Progenitor cell of endocrine pancreas (in vitro differentiated cells): ENCODE data around the gene TOR2A. TPM values are rescaled to one million over a fixed set of nuclear protein-coding genes. Genes with fewer than 3 reads are reported as not detected.

Source experiments
- DNase-seq: peaks from one replicate; pipeline ENCODE4 v3.0.0; 2021; ENCODE audit warnings: low spot score; ENCODE audit not compliant: unreplicated experiment
- H3K27ac Mint-ChIP-seq: 2 replicates; pipeline ENCODE4 v1.8.0; 2021; ENCODE audit warnings: mild to moderate bottlenecking, moderate library complexity, mixed read lengths
- H3K27me3 Mint-ChIP-seq: 2 replicates; pipeline ENCODE4 v1.8.0; 2021; ENCODE audit warnings: mixed read lengths
- H3K36me3 Mint-ChIP-seq: 2 replicates; pipeline ENCODE4 v1.8.0; 2022; ENCODE audit warnings: mixed read lengths; ENCODE audit not compliant: insufficient read depth
- H3K4me1 Mint-ChIP-seq: 2 replicates; pipeline ENCODE4 v1.8.0; 2021; ENCODE audit warnings: low read depth, mixed read lengths
- H3K4me3 Mint-ChIP-seq: 2 replicates; pipeline ENCODE4 v1.8.0; 2021; ENCODE audit warnings: low read depth, mild to moderate bottlenecking, moderate library complexity, mixed read lengths
- H3K9me3 Mint-ChIP-seq: 2 replicates; pipeline ENCODE4 v1.8.0; 2021; ENCODE audit warnings: low read depth, mixed read lengths
- CTCF ChIP-seq: fragments of 200-600 bp; sonication (generic); IDR thresholded peaks from one replicate; pipeline ENCODE4 v1.5.0; 2021; ENCODE audit warnings: antibody characterized with exemption, mild to moderate bottlenecking; ENCODE audit not compliant: unreplicated experiment
- total RNA-seq: library from RNA; stranded (reverse); gene quantifications from 2 replicates; pipeline ENCODE4 v1.2.1, GENCODE V29; 2021

Gene TOR2A
- total RNA-seq, 1 donor from 2014 or later: 24.2 TPM

GRCh38 chr9:127686461-127687393, 48.4 kb downstream of the TOR2A start:
- Mint-ChIP-seq H3K27me3 (no peaks in the 10 kb centered on the region), H3K27ac (no peak overlapping the region), H3K4me1 (no peaks in the 10 kb centered on the region), H3K4me3 (no peak overlapping the region), H3K36me3 (peaks cover 2% of the 10 kb centered on the region), H3K9me3 (no peaks in the 10 kb centered on the region)
- no peak for DNase-seq
- no peak for TF ChIP-seq CTCF

GRCh38 chr9:127684576-127684975, 50.5 kb downstream of the TOR2A start:
- no peaks in the 10 kb centered on the region for H3K4me1 Mint-ChIP-seq
- H3K4me3 Mint-ChIP-seq: no peak overlapping the region
- no peaks in the 10 kb centered on the region for H3K36me3 Mint-ChIP-seq
- H3K27me3 Mint-ChIP-seq: no peaks in the 10 kb centered on the region
- DNase-seq: no peak
- H3K27ac Mint-ChIP-seq: no peak overlapping the region
- H3K9me3 Mint-ChIP-seq: no peaks in the 10 kb centered on the region
- no peak for TF ChIP-seq CTCF

- Mint-ChIP-seq H3K27ac (no peak overlapping the region), H3K27me3 (no peaks in the 10 kb centered on the region), H3K9me3 (no peaks in the 10 kb centered on the region), H3K4me1 (no peaks in the 10 kb centered on the region), H3K4me3 (no peak overlapping the region), H3K36me3 (peaks cover under 1% of the 10 kb centered on the region)
- no peak for TF ChIP-seq CTCF
- no peak for DNase-seq
Observed at GRCh38 chr9:127683723-127684122, 51.4 kb downstream of the TOR2A start.

DNA sequence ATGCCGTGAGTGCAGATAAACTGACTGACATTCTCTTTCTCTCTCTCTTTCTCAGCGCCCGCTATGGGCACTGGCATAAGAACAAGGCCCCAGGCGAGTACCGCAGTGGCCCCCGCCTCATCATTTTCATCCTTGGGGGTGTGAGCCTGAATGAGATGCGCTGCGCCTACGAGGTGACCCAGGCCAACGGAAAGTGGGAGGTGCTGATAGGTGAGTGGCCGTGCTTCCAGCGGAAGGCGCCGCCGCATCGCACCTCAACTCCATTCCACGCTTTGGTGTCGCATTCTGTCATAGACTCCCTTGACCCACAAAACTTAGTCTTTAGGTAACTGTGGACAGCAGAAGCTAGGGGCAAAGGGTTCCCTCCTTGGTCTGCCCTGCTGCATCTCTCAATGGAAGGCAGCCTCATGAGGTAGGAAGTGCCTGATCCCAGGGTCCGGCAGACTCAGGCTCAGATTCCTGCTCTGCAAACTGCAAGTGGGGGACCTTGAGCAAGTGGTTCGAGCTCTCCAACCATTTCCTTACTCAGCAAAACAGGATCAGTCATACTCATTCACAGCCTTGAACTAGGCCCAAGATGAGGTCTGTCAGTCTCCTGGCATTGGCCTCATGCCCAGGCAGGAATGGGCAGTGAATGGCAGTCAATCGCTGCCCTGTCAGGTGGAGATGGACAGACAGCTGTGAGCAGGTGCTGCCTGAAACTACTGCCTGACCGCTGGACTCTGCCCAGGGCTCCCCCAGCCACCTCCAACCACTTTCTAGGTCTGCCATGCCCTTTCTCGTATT, 52.5 kb downstream of the TOR2A start:
- TF ChIP-seq CTCF: no peak
- DNase-seq: no peak
- no peak overlapping the region for H3K4me3 Mint-ChIP-seq
- H3K9me3 Mint-ChIP-seq: no peaks in the 10 kb centered on the region
- no peaks in the 10 kb centered on the region for H3K4me1 Mint-ChIP-seq
- H3K27me3 Mint-ChIP-seq: no peaks in the 10 kb centered on the region
- H3K36me3 Mint-ChIP-seq: peaks cover 2% of the 10 kb centered on the region
- no peak overlapping the region for H3K27ac Mint-ChIP-seq

Other genes starting within 250 kb of the TOR2A start
- 23.4 and 24.8 TPM in 2 replicates for gene STXBP1, start 123.0 kb downstream of the TOR2A start, total RNA-seq
- gene CFAP157, start 28.3 kb downstream of the TOR2A start, total RNA-seq: 1.2 and 1.3 TPM in 2 replicates
- gene PTRH1, start 19.6 kb downstream of the TOR2A start, total RNA-seq: 11.3 and 11.9 TPM in 2 replicates
- 0.07 TPM in 1 of 2 replicates, not detected in the other for gene TTC16, start 19.2 kb downstream of the TOR2A start, total RNA-seq
- gene SH2D3C, start 43.4 kb upstream of the TOR2A start, total RNA-seq: 2.0 and 2.6 TPM in 2 replicates
- gene CDK9, start 50.7 kb upstream of the TOR2A start, total RNA-seq: 90.9 and 100 TPM in 2 replicates
- gene FPGS, start 67.6 kb upstream of the TOR2A start, total RNA-seq: 75.0 and 78.4 TPM in 2 replicates
- gene ENG, start 119.4 kb upstream of the TOR2A start, total RNA-seq: 0.64 and 0.91 TPM in 2 replicates
- gene AK1, start 142.4 kb upstream of the TOR2A start, total RNA-seq: 46.2 and 46.5 TPM in 2 replicates
- 31.1 and 36.7 TPM in 2 replicates for gene ST6GALNAC6, start 164.3 kb upstream of the TOR2A start, total RNA-seq
- 7.0 and 7.7 TPM in 2 replicates for gene ST6GALNAC4, start 181.7 kb upstream of the TOR2A start, total RNA-seq
- gene PIP5KL1, start 195.5 kb upstream of the TOR2A start, total RNA-seq: 3.4 and 3.6 TPM in 2 replicates
- gene DPM2, start 202.6 kb upstream of the TOR2A start, total RNA-seq: 34.0 and 37.7 TPM in 2 replicates
- 48.2 and 54.1 TPM in 2 replicates for gene EEIG1, start 245.7 kb upstream of the TOR2A start, total RNA-seq